NCI-H345 (cell line): Measurements from ENCODE around the gene EDRF1.
"Not testable (repeated sequence)": the region's sequence is repeated elsewhere in the genome, so short reads cannot be mapped to it uniquely, and the experiment has no call there.

Experiments
- DNase-seq: peaks from one replicate; lab custom pipeline; 2025; lab: John Stamatoyannopoulos, UW

Gene EDRF1, protein sequence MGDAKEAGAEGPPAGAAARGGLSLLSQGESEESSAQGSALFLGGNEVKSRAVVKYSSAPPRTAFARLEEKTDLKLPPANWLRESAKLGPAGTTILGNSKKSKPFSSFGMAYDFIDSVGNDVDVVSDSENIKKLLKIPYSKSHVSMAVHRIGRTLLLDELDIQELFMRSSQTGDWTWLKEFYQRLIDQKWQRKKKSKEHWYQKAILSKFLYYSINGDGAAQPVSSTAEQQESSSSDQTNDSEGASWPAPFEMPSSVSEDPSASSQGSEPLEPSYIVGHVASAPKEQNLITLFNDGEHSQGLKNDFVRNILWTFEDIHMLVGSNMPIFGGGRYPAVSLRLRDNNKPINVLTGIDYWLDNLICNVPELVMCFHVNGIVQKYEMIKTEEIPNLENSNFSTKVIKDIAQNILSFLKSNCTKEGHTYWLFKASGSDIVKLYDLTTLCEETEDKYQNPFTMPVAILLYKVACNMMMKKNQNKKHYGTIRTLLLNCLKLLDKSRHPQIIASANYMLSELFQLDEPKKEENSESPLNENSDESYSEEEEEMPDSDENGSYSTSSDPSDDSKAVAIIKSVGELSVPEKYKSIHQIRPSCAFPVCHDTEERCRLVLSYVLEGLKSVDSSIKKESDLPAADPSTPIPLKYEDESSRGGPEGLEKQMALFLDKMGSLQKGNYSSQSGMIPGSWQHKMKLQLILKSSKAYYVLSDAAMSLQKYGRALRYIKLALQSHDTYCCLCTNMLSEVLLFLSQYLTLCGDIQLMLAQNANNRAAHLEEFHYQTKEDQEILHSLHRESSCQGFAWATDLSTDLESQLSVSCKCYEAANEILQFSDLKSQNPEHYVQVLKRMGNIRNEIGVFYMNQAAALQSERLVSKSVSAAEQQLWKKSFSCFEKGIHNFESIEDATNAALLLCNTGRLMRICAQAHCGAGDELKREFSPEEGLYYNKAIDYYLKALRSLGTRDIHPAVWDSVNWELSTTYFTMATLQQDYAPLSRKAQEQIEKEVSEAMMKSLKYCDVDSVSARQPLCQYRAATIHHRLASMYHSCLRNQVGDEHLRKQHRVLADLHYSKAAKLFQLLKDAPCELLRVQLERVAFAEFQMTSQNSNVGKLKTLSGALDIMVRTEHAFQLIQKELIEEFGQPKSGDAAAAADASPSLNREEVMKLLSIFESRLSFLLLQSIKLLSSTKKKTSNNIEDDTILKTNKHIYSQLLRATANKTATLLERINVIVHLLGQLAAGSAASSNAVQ

DNA sequence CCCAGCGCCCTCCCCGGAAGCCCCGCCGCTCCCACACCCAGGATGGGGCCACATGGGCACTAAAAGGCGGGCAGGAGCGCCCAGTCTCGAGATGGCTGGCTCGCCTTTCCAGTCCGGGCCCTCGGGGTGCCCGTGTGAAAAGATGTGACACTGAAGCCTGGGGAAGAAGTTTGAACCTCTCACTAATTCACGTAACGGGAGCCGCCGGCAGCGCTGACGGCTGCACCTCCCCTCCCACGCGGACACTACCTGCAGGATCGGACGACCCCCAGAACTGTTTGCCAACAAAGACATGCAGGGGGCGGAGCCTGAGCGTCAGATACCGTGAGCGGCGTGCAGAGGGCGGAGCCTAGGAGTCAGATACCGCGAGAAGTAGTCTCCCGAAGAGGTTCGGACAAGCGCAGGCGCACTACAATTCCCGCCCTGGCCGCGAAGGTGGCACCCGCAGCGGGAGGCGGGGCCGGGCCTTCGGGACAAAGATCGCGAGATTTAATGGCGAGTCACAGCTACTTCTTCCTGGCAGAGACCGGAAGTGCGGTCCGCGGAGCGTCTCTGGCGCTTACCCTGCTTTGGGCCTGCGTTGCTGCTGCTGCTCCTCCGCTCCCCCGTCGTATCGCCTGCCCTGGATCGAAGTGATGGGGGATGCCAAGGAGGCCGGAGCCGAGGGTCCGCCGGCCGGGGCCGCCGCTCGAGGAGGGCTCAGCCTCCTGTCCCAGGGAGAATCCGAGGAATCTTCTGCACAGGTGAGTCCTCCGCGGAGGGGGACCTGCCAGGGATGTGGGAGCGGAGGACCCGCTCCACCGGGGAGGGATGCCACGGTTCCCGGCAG is at the start of gene EDRF1:
Gene EDRF1, plus strand, starts transcription at position 537 of the 829 bp plus-strand sequence. Its CDS starts 99 bp downstream, at position 636.
- peak; percentile 97 for DNase-seq

DNA sequence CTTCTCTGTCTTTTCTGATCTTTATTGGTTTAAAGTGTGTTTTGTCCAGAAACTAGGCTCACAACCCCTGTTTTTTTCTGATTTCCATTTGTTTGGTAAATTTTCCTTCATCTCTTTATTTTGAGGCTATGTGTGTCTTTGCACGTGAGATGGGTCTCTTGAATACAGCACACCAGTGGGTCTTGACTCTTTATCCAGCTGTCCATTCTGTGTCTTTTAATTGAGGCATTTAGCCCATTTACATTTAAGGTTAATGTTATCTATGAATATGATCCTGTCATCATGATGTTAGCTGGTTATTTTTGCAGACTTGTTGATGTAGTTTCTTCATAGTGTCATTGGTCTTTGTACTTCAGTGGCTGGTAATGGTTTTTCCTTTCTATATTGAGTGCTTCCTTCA is 46.6 kb upstream of the EDRF1 start:
- DNase-seq, result no peak

DNA sequence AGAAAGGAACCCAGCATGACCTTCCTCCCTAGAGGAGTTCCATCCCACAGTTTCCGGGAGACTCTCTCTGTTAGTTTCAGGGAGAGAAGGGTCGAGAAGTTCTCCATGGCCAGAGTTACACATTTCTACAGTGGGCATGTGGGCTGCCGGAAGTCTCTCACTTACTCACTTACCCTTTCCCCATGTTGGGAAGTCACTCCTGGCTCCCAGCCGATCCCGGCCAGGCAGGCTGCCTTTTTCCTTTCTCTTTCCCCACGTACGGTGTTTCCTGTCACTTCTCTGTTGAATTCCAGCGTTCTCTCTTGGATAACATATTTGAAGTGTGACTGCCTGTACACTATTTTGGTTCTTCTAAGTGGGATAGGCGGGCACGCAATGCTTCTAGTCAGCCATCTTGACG is 40.1 kb upstream of the EDRF1 start:
- no peak for DNase-seq

DNA sequence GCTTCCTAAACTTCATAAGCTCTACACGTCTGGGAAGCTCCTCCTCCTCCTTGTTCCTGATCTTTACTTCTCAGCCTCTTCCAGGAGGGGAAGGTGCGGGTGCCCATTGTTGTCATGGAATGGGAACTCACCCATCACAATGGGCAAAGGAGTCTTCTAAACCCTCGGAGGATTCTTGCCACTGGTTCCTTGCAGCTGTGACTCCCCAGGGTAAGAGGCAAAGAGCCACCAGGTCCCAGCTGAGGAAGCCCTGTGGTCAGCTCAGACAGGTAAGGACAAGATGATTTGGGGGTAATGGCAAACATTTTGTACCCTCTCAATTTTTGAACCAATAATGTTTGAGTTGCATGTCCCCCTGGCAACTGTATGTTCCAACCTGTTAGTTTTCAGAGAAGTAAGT is 36.4 kb upstream of the EDRF1 start, which contains the start of gene TEX36:
Gene TEX36, minus strand, starts transcription at position 101 of the 400 bp plus-strand sequence. CDS start 174 bp downstream, outside the sequence.
- no peak for DNase-seq

DNA sequence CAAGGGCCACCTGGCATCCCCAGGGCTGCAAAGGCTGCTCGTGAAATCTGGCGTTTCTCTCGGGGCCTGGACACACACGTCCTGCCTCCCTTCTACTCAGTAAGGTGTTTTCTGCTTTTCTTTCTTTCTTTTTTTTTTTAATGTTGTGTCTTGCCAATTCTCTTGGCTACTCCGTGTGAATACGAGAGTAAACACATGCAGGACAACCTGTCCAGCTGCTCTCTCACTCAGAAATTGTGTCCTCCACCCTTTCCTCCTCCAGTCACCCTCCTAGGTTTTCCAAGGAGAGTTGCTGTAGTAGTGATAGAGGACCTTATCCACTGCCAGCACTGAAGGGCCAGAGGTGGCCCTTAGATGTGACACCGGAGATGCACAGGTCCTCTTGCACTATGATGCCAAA is 35.7 kb upstream of the EDRF1 start:
- DNase-seq, result no peak

DNA sequence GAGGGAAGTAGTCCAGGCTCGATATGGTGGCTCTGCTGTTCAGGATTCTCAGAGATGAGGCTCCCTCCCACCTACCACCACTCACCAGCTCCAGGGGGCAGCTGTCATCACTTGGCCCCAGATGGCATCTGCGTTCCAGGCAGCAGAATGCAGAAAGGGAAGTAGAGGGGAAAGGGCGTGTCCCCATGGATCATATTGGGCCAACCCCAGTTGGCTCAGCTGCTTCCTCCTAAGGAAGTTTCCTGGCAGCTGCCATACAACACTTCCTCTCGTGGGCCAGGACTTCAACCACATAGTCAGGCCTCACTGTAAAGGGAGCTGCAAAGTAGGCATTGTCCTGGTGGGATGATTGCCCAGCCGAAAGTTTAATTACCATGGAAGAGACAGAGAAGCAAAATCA is 34.9 kb upstream of the EDRF1 start:
- DNase-seq, result no peak

DNA sequence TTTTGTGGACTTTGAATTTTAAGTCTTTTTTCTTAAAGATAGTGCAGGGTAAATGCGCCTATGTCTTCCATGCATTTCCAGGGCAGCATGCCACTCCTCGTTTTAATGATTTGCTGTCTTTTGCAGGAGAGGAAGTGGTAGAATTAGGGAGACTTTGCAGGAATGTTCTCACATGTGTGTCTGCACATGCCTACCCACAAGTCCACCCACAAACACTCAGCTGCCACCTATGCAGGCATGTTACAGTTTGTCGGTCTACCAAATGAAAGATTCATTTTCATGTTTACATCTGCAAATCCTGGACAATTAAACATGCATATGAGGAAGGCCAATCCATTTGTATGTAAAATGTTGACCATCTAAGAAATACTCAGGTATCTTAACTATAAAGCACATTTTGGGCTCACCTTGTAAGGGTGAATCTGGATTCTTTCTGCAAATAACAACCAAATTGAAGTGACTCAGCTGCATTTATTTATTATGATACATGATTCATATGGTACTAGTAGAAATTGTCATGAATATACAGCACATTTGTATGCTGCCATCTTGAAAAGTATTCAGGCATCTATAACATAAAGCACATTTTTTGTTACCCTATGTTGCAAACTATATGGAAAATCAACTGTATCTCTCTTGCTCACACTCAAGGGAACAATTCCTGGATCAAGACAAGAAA is 31.9 kb upstream of the EDRF1 start:
- no peak for DNase-seq

DNA sequence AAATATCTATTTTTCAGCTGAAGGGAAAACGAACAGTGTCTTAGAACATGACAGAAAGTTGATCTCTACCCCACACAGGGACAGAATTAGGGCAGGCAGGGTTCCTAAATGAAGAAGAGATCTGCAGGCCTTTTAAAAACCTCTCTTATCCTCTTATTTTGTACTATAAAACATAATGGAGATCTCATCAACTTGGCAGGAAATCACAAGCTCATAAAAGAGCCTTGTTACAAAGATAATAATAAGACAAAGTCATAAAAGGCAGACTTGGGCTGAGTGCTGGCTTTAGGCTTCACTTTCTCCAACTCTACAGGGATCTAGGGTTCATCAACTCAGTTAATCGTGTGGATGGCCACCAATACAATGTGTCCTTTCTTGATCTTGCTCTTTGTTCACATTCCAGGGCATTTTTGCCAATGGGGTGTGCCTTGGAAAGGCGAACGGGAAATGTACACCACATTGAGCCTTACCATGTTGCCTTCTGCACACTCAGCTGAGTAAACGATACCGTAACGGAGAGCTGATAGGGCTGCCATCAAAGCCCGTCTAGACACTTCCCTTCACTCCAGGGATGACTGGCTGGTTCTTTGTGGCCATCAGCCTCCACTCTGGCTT is 29.4 kb upstream of the EDRF1 start:
- peak; percentile 9 for DNase-seq

DNA sequence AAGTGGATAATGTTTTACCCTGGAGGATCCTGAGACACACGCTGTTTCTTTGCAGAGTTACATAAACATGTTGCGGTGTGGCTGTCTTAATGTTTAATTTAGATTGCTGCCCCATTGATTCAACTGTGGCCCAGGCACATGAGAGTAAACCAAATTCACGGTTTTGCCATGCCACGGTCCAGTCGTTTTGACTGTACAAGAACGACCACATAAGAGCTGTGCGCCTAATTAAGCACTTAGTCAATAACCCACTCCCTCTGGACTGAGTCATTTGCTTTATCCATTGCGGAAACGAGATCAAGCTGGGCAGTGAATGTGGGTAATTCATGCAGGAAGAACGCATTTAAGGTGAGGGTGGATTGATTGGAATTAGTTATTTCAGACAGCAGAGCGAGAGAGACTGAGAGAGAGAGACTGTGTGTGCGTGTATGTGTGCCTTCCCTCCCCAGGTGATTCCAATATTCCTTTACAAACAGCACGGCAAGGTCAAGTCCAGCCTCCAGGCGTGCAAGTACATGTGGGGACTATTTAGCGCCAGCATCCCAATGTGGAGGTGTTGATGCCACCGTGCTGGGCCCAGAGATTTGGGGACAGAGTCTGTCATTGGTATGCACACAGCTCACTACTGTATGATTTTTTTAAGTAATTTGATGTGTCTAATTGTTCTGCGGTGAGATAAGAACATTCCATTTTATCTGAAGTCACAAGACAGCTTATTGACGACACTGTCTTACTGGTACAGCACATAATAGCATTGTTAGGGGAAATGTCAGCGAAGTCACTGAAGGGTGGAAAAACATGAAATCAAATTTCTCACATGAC is 28.1 kb upstream of the EDRF1 start:
- DNase-seq, result peak; percentile 18

DNA sequence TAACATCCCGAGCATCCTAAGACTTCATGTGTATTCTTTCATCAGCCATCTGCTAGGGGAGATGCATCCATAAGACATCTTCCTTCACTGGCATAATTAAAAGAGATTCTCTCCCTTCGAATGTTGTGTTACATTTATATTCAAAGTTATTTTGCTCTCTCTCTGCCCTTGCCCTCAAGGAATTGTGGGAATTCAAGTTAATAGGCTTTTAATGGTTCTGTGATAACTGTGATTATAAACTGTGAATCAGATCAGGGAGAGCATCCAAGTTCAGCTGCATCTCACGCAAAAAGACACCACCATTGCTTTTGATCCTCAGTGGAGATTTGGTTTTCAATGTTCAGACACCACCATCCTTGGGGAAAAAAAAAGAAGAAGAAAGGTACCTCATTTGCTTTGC is 27.3 kb upstream of the EDRF1 start:
- DNase-seq, result no peak

DNA sequence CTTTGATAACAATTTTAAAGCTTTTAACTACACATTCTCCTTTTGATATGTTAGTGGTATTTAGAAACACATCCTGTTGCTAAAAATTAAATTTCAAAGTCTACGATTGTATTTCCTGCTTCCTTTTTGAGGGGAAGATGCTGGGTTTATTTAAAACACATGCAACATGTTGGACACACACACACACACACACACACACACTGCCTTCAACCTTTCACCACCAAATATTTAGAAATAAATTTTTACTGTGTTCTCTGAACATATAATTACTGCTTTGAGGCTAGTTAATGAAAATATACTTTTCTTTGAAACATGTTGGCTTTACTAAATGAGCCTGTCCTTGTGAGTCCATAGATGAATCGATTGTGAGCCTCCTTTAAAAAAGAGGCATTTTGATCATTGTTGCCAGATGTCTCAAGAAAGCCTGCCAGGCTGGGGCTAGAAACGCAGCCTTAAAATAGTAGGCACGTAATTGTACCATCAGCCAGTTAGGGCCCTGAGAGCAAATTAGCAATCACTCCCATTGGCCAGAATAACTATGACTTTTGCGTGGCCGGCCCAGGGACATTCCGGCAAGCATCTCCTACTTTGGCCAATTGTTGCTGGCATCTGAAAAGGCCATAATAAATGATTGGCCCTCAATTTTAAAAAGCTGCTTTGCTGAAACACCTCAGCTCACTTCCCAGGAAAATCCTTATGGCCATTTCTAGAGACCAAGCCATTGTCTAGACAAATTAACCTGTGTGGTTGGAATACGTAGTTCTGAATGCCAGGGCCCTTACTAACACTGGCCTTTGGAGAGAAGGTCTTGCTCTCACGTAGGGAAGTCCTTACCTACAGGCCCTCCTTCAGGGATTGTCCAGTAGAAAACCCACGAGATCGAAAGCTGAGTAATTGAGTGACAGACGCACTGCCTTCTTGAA is 26.6 kb upstream of the EDRF1 start:
- DNase-seq, result no peak

DNA sequence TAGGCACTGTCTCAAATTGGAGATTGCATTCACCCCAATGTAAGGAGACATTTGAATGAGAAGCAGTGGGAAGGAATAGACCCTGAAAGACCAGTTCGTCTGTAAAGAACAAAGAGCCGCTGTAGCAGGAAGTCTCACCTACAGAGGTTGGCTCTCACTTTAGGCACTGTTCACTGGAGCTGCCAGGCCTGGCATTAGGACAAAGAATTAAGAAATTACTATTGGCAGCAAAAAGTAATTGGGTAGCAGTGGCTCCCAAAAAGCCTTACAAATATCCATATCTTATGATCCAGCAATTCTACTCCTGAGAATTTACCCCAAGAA is 26.0 kb upstream of the EDRF1 start:
- no peak for DNase-seq

DNA sequence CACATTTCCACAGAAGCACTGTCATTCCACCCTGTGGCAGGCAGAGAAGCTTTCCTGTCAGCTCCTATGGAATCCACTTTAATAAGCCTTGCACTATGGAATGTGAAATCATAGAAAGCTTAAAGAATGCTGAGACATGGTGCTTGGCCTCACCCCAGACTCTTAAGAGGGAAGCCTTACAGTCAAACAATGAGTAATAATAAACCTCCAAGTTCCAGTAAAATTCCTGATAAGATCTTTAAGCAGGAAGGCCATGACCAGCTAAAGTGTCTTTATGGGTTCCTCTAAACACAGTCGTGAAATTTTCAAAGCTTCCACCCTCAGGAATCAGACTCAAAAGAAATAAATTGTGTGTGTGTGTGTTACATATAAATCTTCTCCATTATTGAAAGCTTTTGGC is 24.6 kb upstream of the EDRF1 start:
- DNase-seq, result no peak

DNA sequence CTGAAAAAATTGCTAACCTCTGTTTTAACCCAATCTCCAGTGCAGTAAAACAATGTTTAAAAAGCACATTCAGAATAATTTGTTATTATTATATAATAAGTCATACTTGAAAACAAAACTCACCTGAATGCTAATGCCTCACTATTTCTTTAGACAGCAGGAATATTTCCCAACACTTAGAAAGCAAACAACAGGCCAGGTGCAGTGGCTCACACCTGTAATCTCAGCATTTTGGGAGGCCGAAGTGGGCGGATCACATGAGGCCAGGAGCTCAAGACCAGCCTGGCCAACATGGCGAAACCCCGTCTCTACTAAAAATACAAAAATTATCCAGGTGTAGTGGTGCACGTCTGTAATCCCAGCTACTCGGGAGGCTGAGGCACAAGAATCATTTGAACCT is 22.6 kb upstream of the EDRF1 start:
- not testable (repeated sequence) for DNase-seq

DNA sequence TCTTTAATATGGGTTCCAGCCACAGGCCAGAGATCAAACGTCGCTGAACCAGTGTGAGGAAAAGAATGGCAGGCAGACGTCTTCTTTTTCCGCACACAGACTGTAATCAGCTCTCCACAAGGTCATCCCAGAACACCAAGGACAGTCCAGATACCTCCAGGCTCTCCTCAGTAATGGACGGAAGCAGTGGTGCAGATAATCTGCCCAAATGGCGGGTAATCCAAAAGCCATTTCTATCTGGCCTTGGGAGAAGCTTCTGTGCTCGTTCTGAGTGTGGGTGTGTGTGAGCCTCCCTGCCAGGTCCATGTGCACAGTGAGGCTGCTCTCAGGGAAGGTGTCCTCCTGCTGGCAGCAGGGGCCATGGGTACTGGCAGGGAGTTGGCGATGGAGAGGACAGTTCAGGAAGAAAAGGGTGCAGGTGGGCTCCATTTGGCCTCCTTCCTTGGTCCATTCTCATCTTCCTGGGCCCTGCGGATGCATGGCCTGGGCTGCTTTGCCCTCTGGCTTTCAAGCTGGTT is 21.0 kb upstream of the EDRF1 start:
- DNase-seq, result no peak

DNA sequence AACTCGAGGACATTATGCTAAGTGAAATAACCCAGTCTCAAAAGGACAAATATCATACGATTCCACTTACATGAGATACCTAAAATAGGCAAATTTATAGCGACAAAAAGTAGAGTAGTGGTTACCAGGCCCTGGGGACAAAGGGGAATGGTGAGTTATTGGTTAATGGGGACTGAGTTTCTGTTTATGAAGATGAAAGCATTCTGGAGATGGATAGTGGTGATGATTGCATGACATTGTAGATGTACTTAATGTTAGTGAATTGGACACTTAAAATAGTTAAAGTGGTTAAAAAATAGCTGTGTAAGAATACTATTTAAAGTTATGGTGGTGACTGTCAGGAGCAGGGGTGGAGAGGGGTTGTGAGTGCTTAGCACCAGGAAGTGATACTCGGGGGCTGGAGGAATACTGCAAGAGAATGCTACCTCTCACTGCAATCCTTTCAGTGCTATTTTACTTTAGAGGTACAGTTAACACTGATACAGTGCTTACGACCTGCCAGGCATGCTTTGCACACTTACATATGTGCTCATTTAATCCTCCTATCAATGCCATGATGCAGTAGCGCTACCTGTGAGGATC is 19.9 kb upstream of the EDRF1 start:
- DNase-seq, result no peak

DNA sequence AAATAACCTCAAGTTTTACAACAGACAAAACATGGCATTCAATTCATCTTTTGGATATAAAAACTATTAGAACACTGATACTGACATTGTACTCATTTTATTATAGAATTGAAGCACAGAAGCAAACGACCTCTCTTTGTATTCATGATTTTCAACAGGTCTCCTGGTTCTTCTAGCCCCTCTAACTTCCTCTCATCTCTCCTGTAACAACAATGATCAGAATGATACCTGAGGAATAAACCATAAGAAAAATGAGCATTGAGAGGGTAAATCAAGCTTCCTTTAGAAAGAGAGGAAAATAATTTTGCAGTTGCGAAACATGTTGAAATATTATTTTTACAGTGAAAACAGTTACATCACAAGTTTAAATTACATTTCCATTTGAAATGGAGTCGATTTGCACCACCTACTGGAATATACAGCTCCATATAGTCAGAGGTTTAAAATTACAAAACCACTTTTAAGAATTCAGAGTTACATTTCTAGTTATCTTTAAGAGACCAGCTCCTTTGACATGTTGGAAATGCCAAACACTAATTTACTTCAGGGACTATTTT is 19.1 kb upstream of the EDRF1 start:
- no peak for DNase-seq
